SK-N-MC (cell line): ENCODE results near the gene KRTAP5-11.

Experiments used
- EZH2 ChIP-seq: fragments of 200-600 bp; sonication (generic); IDR thresholded peaks from one replicate; pipeline ENCODE4 v1.6.1; 2017; ENCODE audit warnings: antibody characterized with exemption
- POLR2AphosphoS5 ChIP-seq: IDR thresholded peaks from 2 replicates; pipeline ENCODE4 v1.6.1; 2012; ENCODE audit warnings: mild to moderate bottlenecking, low read depth, low read length, borderline replicate concordance

DNA sequence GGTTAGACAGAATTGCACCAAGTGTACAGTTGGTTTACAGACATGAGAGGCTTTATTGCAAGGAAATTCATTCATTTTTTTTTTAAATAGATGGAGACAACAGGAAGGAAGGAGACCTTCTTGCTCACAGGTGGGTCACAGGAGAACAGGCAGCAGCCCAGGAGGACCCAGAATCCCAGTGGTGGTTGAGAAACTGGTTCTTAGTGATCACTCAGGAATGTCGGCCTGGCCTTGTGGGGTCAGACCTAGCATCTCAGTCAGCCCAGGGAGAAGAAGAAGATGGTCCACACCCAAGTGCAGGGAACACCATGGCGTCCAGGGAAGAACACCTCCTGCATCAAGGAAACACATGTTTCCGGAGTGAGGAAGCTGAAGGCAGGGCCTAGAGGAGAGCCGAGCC lies 849 bp downstream of the KRTAP5-11 start:
- TF ChIP-seq EZH2 = no peak
- TF ChIP-seq POLR2AphosphoS5 = no peak
